Naive thymus-derived CD4-positive, alpha-beta T cell (primary cell): Measurements from ENCODE around the gene TUBA3E. TPM values are rescaled to one million over a fixed set of nuclear protein-coding genes. Genes with fewer than 3 reads are reported as not detected.
A peak's percentile ranks its signal among the peaks of the same experiment; 100 is the strongest.
"Not testable (repeated sequence)": the region's sequence is repeated elsewhere in the genome, so short reads cannot be mapped to it uniquely, and the experiment has no call there.

ENCODE experiments used
- ATAC-seq: fragments of 150-1000 bp; cut with Tn5 transposase; 2 replicates; pipeline ENCODE4 v1.10.0; 2021; ENCODE audit warnings: mild to moderate bottlenecking, moderate library complexity
- CTCF ChIA-PET: fragments of 350-600 bp; sonication (Branson Sonifier 250); formaldehyde crosslinking; loops from one replicate; lab custom pipeline; 2021; ENCODE audit warnings: antibody characterized with exemption; lab: Charles Lee
- POLR2A ChIA-PET: fragments of 350-600 bp; sonication (Branson Sonifier 250); formaldehyde crosslinking; loops from one replicate; lab custom pipeline; 2021; ENCODE audit warnings: antibody characterized with exemption, inconsistent platforms; lab: Charles Lee
- DNase-seq, 9 donors: peaks; one replicate each; pipeline versions ENCODE4 v3.0.0 to v3.0.0-alpha.2; 2020 to 2022; ENCODE audit warnings: mixed read lengths in 1 of 9
- H3K27ac ChIP-seq: one replicate; pipeline ENCODE4 v1.7.0; 2013; ENCODE audit warnings: mild to moderate bottlenecking, low read depth, low read length, moderate library complexity
- H3K27me3 ChIP-seq, 2 donors: one replicate each; pipeline ENCODE4 v1.7.0; 2013; ENCODE audit warnings: low read length in 2 of 2, mild to moderate bottlenecking in 2 of 2, moderate library complexity in 2 of 2; ENCODE audit not compliant: control insufficient read depth in 2 of 2, insufficient read depth in 2 of 2
- H3K36me3 ChIP-seq, 3 experiments: 1 replicate in 2 of 3; 2 replicates in 1 of 3; pipeline ENCODE4 v1.7.0; 2013; ENCODE audit warnings: low read length in 3 of 3, mild to moderate bottlenecking in 3 of 3, moderate library complexity in 1 of 3; ENCODE audit not compliant: insufficient read depth in 3 of 3, control insufficient read depth in 2 of 3
- H3K4me1 ChIP-seq, 2 donors: one replicate each; pipeline ENCODE4 v1.7.0; 2013; ENCODE audit warnings: low read length in 2 of 2, mild to moderate bottlenecking in 2 of 2, moderate library complexity in 1 of 2; ENCODE audit not compliant: control insufficient read depth in 2 of 2, insufficient read depth in 2 of 2
- H3K4me3 ChIP-seq: 2 replicates; pipeline ENCODE4 v1.7.0; 2013; ENCODE audit warnings: mild to moderate bottlenecking, low read length
- H3K9me3 ChIP-seq, 3 experiments: 1 replicate in 2 of 3; 2 replicates in 1 of 3; pipeline ENCODE4 v1.7.0; 2013; ENCODE audit warnings: low read length in 3 of 3; ENCODE audit not compliant: control insufficient read depth in 2 of 3
- H3K27ac Mint-ChIP-seq, 9 donors: one replicate each; pipeline ENCODE4 v1.8.0; 2020 to 2022; ENCODE audit warnings: mixed read lengths in 9 of 9, mild to moderate bottlenecking in 8 of 9, moderate library complexity in 5 of 9, inconsistent platforms in 2 of 9
- H3K27me3 Mint-ChIP-seq, 5 donors: one replicate each; pipeline ENCODE4 v1.8.0; 2021 to 2022; ENCODE audit warnings: mixed read lengths in 5 of 5, mild to moderate bottlenecking in 1 of 5
- H3K36me3 Mint-ChIP-seq, 5 donors: one replicate each; pipeline ENCODE4 v1.8.0; 2020 to 2022; ENCODE audit warnings: mixed read lengths in 5 of 5, mild to moderate bottlenecking in 3 of 5, inconsistent platforms in 1 of 5
- H3K4me1 Mint-ChIP-seq, 7 donors: one replicate each; pipeline ENCODE4 v1.8.0; 2020 to 2022; ENCODE audit warnings: mixed read lengths in 7 of 7, mild to moderate bottlenecking in 3 of 7, inconsistent platforms in 1 of 7
- H3K4me3 Mint-ChIP-seq, 10 donors: one replicate each; pipeline ENCODE4 v1.8.0; 2020 to 2022; ENCODE audit warnings: mild to moderate bottlenecking in 10 of 10, mixed read lengths in 10 of 10, moderate library complexity in 6 of 10, inconsistent platforms in 2 of 10
- H3K9me3 Mint-ChIP-seq, 11 donors: one replicate each; pipeline ENCODE4 v1.8.0; 2020 to 2022; ENCODE audit warnings: mixed read lengths in 11 of 11, mild to moderate bottlenecking in 4 of 11, inconsistent platforms in 1 of 11, moderate library complexity in 1 of 11
- intact Hi-C, 2 donors: fragments of 100-400 bp; cut with micrococcal nuclease; formaldehyde crosslinking; loops; one replicate each; pipeline ENCODE4 v1.15.1; 2023
- polyA plus RNA-seq, 2 donors: library from polyadenylated mRNA; unstranded; fragments of 300-500 nt; fragmentation: Illumina TruSeq; gene quantifications; one replicate each; pipeline ENCODE4 v1.2.3, GENCODE V29; 2021
- total RNA-seq, 6 experiments: library from RNA in 5 of 6; stranded (reverse) in 5 of 6; gene quantifications; 1 replicate in 5 of 6; 2 replicates in 1 of 6; pipeline ENCODE4 v1.2.3 and lab custom pipeline; 2021 to 2026

The TUBA3E gene
- total and polyA plus RNA-seq, 7 experiments from 2014 or later: not detected

DNA sequence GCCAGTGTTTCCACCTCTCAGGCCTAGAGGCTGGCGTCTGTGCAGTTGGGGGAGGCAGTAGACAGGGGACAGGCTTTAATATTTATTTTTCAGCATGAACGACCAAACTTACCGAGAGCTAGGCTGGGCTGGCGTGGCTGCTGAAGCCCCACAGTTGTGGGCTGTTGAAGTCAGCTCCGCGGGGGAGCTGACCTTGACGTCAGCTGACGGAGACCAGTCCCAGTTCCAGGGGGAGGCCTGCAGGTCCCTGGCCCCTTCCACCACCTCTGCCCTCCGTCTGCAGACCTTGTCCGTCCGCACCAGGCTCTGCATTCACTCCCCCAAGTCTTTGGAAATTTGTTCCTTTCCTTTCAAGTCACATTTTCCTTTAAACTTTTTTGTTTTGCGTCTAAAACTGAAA is 33.4 kb upstream of the TUBA3E start:
- Mint-ChIP-seq H3K4me3 (peak overlapping the region in 1 of 10 donors; percentile 14), H3K9me3 (peaks cover 0 to 8% (median 0%) of the 10 kb centered on the region in 11 donors), H3K4me1 (no peaks in the 10 kb centered on the region), H3K27ac (no peak overlapping the region), H3K27me3 (peaks cover 2 to 28% (median 7%) of the 10 kb centered on the region in 5 donors), H3K36me3 (peaks cover 0 to 7% (median 0%) of the 10 kb centered on the region in 5 donors)
- POLR2A ChIA-PET: no interaction called here
- ATAC-seq (no peak), DNase-seq (no peak)
- Histone ChIP-seq H3K27ac (no peak overlapping the region), H3K27me3 (no peaks in the 10 kb centered on the region), H3K36me3 (no peaks in the 10 kb centered on the region), H3K9me3 (no peaks in the 10 kb centered on the region), H3K4me1 (no peaks in the 10 kb centered on the region), H3K4me3 (no peak overlapping the region)
- intact Hi-C loops: no loop called here
- CTCF ChIA-PET: no interaction called here

DNA sequence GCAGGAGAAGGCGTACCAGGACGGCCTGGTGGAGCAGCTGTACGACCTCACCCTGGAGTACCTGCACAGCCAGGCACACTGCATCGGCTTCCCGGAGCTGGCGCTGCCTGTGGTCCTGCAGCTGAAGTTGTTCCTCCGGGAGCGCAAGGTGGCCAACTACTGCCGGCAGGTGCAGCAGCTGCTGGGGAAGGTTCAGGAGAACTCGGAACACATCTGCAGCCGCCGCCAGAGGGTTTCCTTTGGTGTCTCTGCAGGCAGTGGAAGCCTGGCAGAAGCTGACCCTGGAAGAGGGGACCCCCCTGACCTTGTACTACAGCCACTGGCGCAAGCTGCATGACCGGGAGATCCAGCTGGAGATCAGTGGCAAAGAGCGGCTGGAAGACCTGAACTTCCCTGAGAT is 32.7 kb upstream of the TUBA3E start:
- peaks cover 0 to 25% (median 5%) of the 10 kb centered on the region in 5 donors for H3K27me3 Mint-ChIP-seq
- H3K9me3 Mint-ChIP-seq, H3K9me3 ChIP-seq, POLR2A ChIA-PET, H3K4me3 Mint-ChIP-seq, H3K27ac ChIP-seq, H3K36me3 ChIP-seq, intact Hi-C loops, ATAC-seq, H3K4me1 ChIP-seq, H3K4me1 Mint-ChIP-seq, DNase-seq, H3K27ac Mint-ChIP-seq, H3K4me3 ChIP-seq, H3K27me3 ChIP-seq, CTCF ChIA-PET, H3K36me3 Mint-ChIP-seq: not testable (repeated sequence)

GRCh38 chr2:130230376-130230775 is 32.1 kb upstream of the TUBA3E start:
- POLR2A ChIA-PET, H3K36me3 ChIP-seq, H3K27ac Mint-ChIP-seq, H3K4me1 ChIP-seq, CTCF ChIA-PET, H3K9me3 Mint-ChIP-seq, H3K4me3 ChIP-seq, DNase-seq, H3K4me1 Mint-ChIP-seq, H3K27me3 ChIP-seq, H3K36me3 Mint-ChIP-seq, H3K9me3 ChIP-seq, H3K27ac ChIP-seq, intact Hi-C loops, ATAC-seq: not testable (repeated sequence)
- peak overlapping the region in 1 of 10 donors; percentile 15 for H3K4me3 Mint-ChIP-seq
- peaks cover 0 to 25% (median 5%) of the 10 kb centered on the region in 5 donors for H3K27me3 Mint-ChIP-seq

- H3K36me3 Mint-ChIP-seq, H3K4me1 ChIP-seq, H3K4me3 ChIP-seq, POLR2A ChIA-PET, CTCF ChIA-PET, H3K9me3 Mint-ChIP-seq, H3K36me3 ChIP-seq, H3K27me3 ChIP-seq, H3K4me1 Mint-ChIP-seq, H3K27ac ChIP-seq, H3K9me3 ChIP-seq: not testable (repeated sequence)
- Mint-ChIP-seq H3K27me3 (peaks cover 0 to 23% (median 5%) of the 10 kb centered on the region in 5 donors), H3K27ac (peak overlapping the region in 1 of 9 donors; percentile 55), H3K4me3 (peak overlapping the region in 3 of 10 donors; percentile 24 to 81 (median 64))
- intact Hi-C loops: loop anchor here in 1 of 2 donors (1.0 kb wide), 2 partner anchors 48 to 113 kb away; partner anchors contain the start of genes IMP4 and SMPD4
- ATAC-seq (peak; percentile 26), DNase-seq (peak in 5 of 9 donors; percentile 18 to 73 (median 35))
Observed at GRCh38 chr2:130229161-130229510, 30.9 kb upstream of the TUBA3E start.

- H3K4me1 Mint-ChIP-seq, H3K36me3 ChIP-seq, H3K27ac ChIP-seq, H3K4me1 ChIP-seq, H3K27ac Mint-ChIP-seq, H3K36me3 Mint-ChIP-seq, DNase-seq, H3K9me3 Mint-ChIP-seq, H3K9me3 ChIP-seq, ATAC-seq, H3K27me3 ChIP-seq, CTCF ChIA-PET, POLR2A ChIA-PET, H3K4me3 ChIP-seq: not testable (repeated sequence)
- intact Hi-C loops: loop anchor here in 1 of 2 donors (1.0 kb wide), 2 partner anchors 47 to 114 kb away; partner anchors contain the start of genes IMP4 and SMPD4
- Mint-ChIP-seq H3K4me3 (peak overlapping the region in 1 of 10 donors; percentile 20), H3K27me3 (peaks cover 3 to 21% (median 8%) of the 10 kb centered on the region in 5 donors)
Observed at GRCh38 chr2:130228467-130229160, 30.4 kb upstream of the TUBA3E start.

- CTCF ChIA-PET, intact Hi-C loops, H3K4me3 Mint-ChIP-seq, H3K27me3 ChIP-seq, H3K4me1 ChIP-seq, ATAC-seq, H3K9me3 Mint-ChIP-seq, H3K27ac Mint-ChIP-seq, H3K4me1 Mint-ChIP-seq, H3K27ac ChIP-seq, H3K36me3 ChIP-seq, DNase-seq, H3K36me3 Mint-ChIP-seq, H3K4me3 ChIP-seq, POLR2A ChIA-PET, H3K9me3 ChIP-seq: not testable (repeated sequence)
- peaks cover 3 to 21% (median 8%) of the 10 kb centered on the region in 5 donors for H3K27me3 Mint-ChIP-seq
Observed at GRCh38 chr2:130228005-130228404, 29.8 kb upstream of the TUBA3E start.

DNA sequence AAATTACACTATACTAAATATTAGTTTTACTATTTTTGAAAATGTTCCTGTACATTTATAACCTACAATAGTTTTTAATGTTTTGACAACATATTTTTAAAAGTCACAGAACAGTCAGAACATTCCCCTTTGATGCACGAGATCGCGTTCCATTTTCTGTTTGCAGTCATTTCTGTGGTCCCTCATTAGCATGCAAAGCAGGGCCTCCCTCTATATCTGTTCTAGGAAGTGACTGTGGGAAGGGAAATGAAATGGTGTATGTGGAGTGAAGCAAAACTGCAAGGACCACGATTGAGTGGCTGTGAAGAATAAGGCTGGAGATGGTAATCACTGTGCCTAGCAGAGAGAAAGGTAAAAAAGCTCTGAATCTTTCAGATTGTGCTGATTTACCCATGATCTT is 24.3 kb upstream of the TUBA3E start:
- H3K4me1 Mint-ChIP-seq, H3K27me3 ChIP-seq, H3K36me3 ChIP-seq, H3K4me3 ChIP-seq, H3K9me3 ChIP-seq, H3K27ac Mint-ChIP-seq, CTCF ChIA-PET, H3K9me3 Mint-ChIP-seq, H3K36me3 Mint-ChIP-seq, ATAC-seq, H3K4me1 ChIP-seq, POLR2A ChIA-PET, DNase-seq, H3K27ac ChIP-seq, intact Hi-C loops: not testable (repeated sequence)
- Mint-ChIP-seq H3K4me3 (peak overlapping the region in 1 of 10 donors; percentile 23), H3K27me3 (peaks cover 5 to 18% (median 7%) of the 10 kb centered on the region in 5 donors)
